Ascending aorta (tissue), 2 donors: ENCODE results near the gene ZIC2. TPM values are rescaled to one million over a fixed set of nuclear protein-coding genes. Genes with fewer than 3 reads are reported as not detected.
"Not testable (repeated sequence)": the region's sequence is repeated elsewhere in the genome, so short reads cannot be mapped to it uniquely, and the experiment has no call there.

Experiments
- DNase-seq, 2 donors: peaks; one replicate each; pipeline ENCODE4 v3.0.0-alpha.2; 2019; ENCODE audit warnings: low spot score in 2 of 2
- H3K27ac ChIP-seq, 2 donors: fragments of 200-600 bp; sonication (generic); one replicate each; pipeline ENCODE4 v1.5.1; 2016 to 2017; ENCODE audit warnings: mild to moderate bottlenecking in 1 of 2
- H3K27me3 ChIP-seq: fragments of 200-600 bp; sonication (generic); one replicate; pipeline ENCODE4 v1.5.1; 2017
- H3K36me3 ChIP-seq, 2 donors: fragments of 200-600 bp; sonication (generic); one replicate each; pipeline ENCODE4 v1.5.1; 2016
- H3K4me1 ChIP-seq, 2 donors: fragments of 200-600 bp; sonication (generic); one replicate each; pipeline ENCODE4 v1.5.1; 2016 to 2017; ENCODE audit warnings: mild to moderate bottlenecking in 1 of 2
- H3K4me3 ChIP-seq, 2 donors: fragments of 200-600 bp; sonication (generic); one replicate each; pipeline ENCODE4 v1.5.1; 2016 to 2017; ENCODE audit warnings: mild to moderate bottlenecking in 1 of 2
- H3K9me3 ChIP-seq, 2 donors: fragments of 200-600 bp; sonication (generic); one replicate each; pipeline ENCODE4 v1.5.1; 2016
- CTCF ChIP-seq, 3 experiments: fragments of 200-600 bp in 2 of 3; fragments of 450-650 bp in 1 of 3; sonication (generic) in 2 of 3; IDR thresholded peaks; one replicate each; pipeline ENCODE4 v1.5.1; 2016 to 2019; ENCODE audit warnings: antibody characterized with exemption in 3 of 3, mild to moderate bottlenecking in 1 of 3, moderate library complexity in 1 of 3
- intact Hi-C: fragments of 100-400 bp; cut with DNase I; formaldehyde crosslinking; loops from one replicate; pipeline ENCODE4 v1.15.1; 2023
- total RNA-seq: library from RNA; depleted of rRNA; stranded (reverse); fragments of >200 nt; gene quantifications from one replicate; pipeline ENCODE4 v1.1.0, GENCODE V29; 2016

Gene ZIC2
- total RNA-seq, 1 donor from 2014 or later: not detected

DNA sequence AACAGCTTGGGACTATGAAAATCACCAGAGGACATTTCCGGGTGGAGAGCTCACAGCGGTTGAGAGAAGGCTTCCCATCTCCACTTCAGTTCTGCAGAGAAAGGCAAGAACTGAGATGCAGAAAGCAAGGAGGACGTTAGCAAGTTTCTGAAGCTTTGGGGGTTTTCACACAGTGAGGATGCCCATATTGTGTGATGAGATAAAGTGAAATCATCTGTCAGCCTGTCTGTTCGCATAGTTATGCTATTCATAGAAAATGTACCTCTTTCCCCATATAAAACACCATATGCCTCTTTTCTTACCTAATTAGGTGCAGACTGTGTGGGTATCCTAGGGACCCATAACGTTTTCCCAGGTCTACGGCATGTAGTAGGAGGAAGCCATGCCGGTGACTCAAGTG is 37.5 kb upstream of the ZIC2 start:
- DNase-seq: no peak
- Histone ChIP-seq H3K9me3 (no peaks in the 10 kb centered on the region), H3K27me3 (no peaks in the 10 kb centered on the region), H3K4me3 (no peak overlapping the region), H3K4me1 (no peaks in the 10 kb centered on the region), H3K27ac (no peak overlapping the region), H3K36me3 (no peaks in the 10 kb centered on the region)
- intact Hi-C loops: no loop called here
- no peak for TF ChIP-seq CTCF (IDR thresholded peaks at IDR 0.05)

DNA sequence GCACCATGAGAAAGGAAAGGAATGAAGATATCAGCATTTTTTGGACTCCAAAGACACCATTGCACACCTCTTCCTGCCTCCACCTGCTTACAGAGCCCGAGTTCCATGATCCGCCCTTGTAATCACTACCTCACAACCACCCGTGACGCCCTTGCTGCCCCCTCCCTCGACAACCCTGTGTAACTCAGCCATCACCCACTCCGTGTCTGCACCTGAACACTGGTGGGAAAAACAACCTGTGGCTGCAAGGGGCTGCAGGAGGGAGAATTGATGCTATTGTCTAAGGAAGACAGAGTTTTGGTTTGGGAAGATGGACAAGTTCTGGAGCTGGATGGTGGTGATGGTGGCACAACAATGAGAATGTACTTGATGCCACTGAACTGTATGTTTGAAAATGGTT is 37.0 kb upstream of the ZIC2 start:
- no peak for TF ChIP-seq CTCF (IDR thresholded peaks at IDR 0.05)
- no peaks in the 10 kb centered on the region for H3K36me3 ChIP-seq
- no peak overlapping the region for H3K27ac ChIP-seq
- DNase-seq: no peak
- no peaks in the 10 kb centered on the region for H3K27me3 ChIP-seq
- no peak overlapping the region for H3K4me3 ChIP-seq
- H3K4me1 ChIP-seq: no peaks in the 10 kb centered on the region
- intact Hi-C loops: no loop called here
- no peaks in the 10 kb centered on the region for H3K9me3 ChIP-seq

DNA sequence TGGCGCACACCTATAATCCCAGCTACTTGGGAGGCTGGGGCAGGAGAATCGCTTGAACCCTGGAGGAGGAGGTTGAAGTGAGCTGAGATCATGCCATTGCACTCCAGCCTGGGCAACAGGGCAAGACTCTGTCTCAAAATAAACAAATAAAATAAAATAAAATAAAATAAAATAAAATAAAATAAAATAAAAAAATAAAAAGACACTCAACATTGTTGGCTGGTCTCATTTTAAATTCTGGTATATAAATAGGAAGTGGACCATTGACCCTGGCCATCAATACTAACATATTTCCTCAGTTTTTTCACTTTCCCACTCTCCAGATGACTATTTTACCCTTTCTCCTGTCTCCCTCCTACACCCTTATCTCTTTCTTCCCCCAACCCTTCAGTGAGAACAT is 36.1 kb upstream of the ZIC2 start:
- H3K27ac ChIP-seq, H3K4me3 ChIP-seq, H3K36me3 ChIP-seq, H3K4me1 ChIP-seq, DNase-seq, H3K9me3 ChIP-seq, intact Hi-C loops, H3K27me3 ChIP-seq: not testable (repeated sequence)

DNA sequence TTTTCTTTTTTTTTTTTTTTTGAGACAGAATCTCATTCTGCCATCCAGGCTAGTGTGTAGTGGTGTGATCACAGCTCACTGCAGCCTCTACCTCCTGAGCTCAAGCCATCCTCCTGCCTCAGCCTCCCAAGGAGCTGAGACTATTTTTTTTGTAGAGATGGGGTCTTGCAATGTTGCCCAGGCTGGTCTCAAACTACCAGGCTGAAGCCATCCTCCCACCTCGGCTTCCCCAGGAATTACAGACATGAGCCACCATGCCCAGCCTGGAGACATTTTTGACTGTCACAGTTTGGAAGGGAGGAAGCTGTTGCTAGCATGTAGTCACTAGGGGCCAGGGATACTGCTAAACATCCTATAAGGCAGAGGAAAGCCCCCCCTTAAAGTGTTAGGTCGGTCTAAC is 33.9 kb upstream of the ZIC2 start:
- Histone ChIP-seq H3K27ac (no peak overlapping the region), H3K36me3 (no peaks in the 10 kb centered on the region), H3K27me3 (no peaks in the 10 kb centered on the region), H3K4me3 (no peak overlapping the region), H3K4me1 (no peaks in the 10 kb centered on the region), H3K9me3 (no peaks in the 10 kb centered on the region)
- no peak for DNase-seq
- intact Hi-C loops: no loop called here
- TF ChIP-seq CTCF (IDR thresholded peaks at IDR 0.05): no peak

DNA sequence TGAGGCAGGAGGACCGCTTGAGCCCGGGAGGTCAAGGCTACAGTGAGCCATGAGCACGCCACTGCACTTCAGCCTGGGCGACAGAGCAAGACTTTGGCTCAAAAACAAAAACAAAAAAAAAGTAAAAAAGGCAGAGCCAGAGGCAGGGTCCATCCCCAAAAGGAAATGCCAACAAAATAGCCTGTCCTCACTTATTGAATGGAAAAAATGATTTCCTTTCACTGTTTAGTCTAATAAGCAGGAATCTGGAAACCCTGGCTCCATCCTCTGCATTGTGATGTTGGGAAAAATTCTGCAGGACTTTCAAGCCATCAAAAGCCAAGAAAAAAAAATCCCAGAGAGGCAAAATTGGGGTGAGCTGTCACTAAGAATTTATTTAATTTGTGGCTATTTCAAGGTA is 33.2 kb upstream of the ZIC2 start:
- H3K9me3 ChIP-seq: no peaks in the 10 kb centered on the region
- no peaks in the 10 kb centered on the region for H3K4me1 ChIP-seq
- no peak overlapping the region for H3K27ac ChIP-seq
- no peak for DNase-seq
- no peaks in the 10 kb centered on the region for H3K36me3 ChIP-seq
- intact Hi-C loops: no loop called here
- H3K4me3 ChIP-seq: no peak overlapping the region
- no peak for TF ChIP-seq CTCF (IDR thresholded peaks at IDR 0.05)
- H3K27me3 ChIP-seq: no peaks in the 10 kb centered on the region

- no peak for DNase-seq
- no peaks in the 10 kb centered on the region for H3K36me3 ChIP-seq
- H3K27ac ChIP-seq: no peak overlapping the region
- no peak for TF ChIP-seq CTCF (IDR thresholded peaks at IDR 0.05)
- no peak overlapping the region for H3K4me3 ChIP-seq
- intact Hi-C loops: no loop called here
- no peaks in the 10 kb centered on the region for H3K27me3 ChIP-seq
- H3K4me1 ChIP-seq: no peaks in the 10 kb centered on the region
- H3K9me3 ChIP-seq: no peaks in the 10 kb centered on the region
These were observed 32.5 kb upstream of the ZIC2 start for GRCh38 chr13:99948907-99949678.
